Fibroblast of lung (primary cell): Measurements from ENCODE around the gene HTR7.

Source experiments
- EZH2 ChIP-seq: IDR thresholded peaks from 2 replicates; pipeline ENCODE4 v1.5.1; 2012; ENCODE audit warnings: low read length, control low read depth, mild to moderate bottlenecking; ENCODE audit errors: missing control alignments
- TF ChIP-seq, protein P1 (sequence below), 2 donors: IDR thresholded peaks in 1 of 2; conservative IDR thresholded peaks in 1 of 2; 1 replicate in 1 of 2; 2 replicates in 1 of 2; pipeline ENCODE4 v1.5.1; 2011 to 2012; ENCODE audit warnings: low read length in 2 of 2, control low read depth in 1 of 2, inconsistent platforms in 1 of 2, low read depth in 1 of 2, mild to moderate bottlenecking in 1 of 2

DNA sequence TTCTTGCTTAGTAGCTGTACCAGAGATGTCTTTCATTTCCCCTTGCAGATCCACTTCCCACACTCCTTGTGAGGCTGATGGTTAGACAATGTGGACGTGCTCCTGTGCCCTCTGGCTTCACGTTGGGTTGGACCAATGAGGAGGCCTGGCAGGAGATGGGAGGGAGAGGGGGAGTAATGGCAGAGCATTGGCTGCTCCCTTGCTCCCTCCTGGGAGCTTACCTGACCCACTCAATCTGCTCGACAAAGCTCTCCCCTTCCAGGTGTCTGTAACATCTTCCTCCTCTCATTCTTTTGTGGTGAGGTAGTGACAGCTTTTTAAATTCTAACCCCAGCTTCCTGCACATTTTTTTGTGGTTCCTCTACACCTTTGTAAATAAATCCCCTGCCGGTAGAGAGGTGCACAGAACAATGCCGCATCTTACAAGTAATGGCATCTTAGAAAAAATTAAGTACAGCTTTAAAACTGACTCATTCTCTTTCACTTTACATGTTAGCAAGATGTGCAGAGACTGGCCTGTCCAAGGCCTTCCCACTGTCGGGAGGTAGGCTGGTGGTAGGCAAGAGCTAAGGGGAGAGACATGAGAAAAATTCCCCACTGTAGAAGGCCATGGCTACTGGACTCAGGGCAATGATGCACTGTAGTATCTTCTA lies 134.3 kb downstream of the HTR7 start:
- no peak for TF ChIP-seq EZH2
- TF ChIP-seq, protein P1, sequence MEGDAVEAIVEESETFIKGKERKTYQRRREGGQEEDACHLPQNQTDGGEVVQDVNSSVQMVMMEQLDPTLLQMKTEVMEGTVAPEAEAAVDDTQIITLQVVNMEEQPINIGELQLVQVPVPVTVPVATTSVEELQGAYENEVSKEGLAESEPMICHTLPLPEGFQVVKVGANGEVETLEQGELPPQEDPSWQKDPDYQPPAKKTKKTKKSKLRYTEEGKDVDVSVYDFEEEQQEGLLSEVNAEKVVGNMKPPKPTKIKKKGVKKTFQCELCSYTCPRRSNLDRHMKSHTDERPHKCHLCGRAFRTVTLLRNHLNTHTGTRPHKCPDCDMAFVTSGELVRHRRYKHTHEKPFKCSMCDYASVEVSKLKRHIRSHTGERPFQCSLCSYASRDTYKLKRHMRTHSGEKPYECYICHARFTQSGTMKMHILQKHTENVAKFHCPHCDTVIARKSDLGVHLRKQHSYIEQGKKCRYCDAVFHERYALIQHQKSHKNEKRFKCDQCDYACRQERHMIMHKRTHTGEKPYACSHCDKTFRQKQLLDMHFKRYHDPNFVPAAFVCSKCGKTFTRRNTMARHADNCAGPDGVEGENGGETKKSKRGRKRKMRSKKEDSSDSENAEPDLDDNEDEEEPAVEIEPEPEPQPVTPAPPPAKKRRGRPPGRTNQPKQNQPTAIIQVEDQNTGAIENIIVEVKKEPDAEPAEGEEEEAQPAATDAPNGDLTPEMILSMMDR (conservative IDR thresholded peaks at IDR 0.05 in 1 of 2, IDR thresholded peaks at IDR 0.05 in 1 of 2; ENCODE audit: low read depth in 1 of 2, low read length in 2 of 2), result no peak
